ENCODE results near the gene VASH2. TPM values are rescaled to one million over a fixed set of nuclear protein-coding genes. Genes with fewer than 3 reads are reported as not detected.

Gene VASH2
- total and polyA plus RNA-seq, 2 of the 4 experiments (the other 2 are of a cell fraction), result 0.90 to 1.2 TPM

DNA sequence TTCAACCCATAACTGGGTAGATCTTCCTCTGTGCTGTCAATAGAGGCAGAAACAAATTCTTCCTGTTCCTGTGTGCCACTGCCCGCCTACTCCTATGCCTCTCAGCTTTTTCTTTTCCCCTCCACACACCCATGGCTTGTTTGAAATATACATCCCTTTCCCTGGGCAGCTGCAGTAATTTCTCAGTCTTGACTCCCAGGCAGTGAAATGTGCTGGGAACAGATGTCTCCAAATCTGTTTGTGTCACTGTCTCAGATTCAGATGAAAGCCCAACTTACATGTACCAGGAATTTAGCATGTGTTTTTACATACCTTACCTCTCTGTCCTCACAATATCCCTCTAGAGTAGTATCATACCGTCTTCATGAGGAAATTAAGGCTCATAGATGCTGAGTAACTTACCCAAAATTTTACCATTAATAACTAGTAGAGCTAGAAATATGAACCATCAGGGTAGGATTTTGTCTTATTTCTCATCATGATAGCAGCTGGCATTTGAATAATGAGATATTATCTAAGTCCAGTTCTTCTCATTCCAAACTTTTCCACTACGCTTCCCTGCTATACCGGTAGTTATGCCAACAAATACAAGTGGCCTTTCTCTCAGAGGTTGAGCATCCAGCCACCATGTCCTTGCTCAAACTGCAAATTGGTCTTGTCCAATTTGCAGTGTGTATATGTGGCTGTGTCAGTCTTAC lies 4.7 kb upstream of the VASH2 start:
- in situ Hi-C loops (cut with MboI; ENCODE audit: low sequenced_read_pairs) (no loop called here), intact Hi-C loops (cut with micrococcal nuclease) (no loop called here), dilution Hi-C loops (cut with HindIII; ENCODE audit: low sequenced_read_pairs, unreplicated experiment) (no loop called here)
- no peaks in the 10 kb centered on the region for H3K4me1 ChIP-seq (ENCODE audit: control insufficient read depth, insufficient read depth, low read length)
- H2BK5ac ChIP-seq (ENCODE audit: low read depth, low read length, poor library complexity, severe bottlenecking), result no peak overlapping the region
- H3K9me3 ChIP-seq (ENCODE audit: control insufficient read depth, insufficient read depth, low read length), result peaks cover 3% of the 10 kb centered on the region
- peaks cover 3% of the 10 kb centered on the region; the same call in 1 of the 2 replicates for H3K9me1 ChIP-seq (ENCODE audit: insufficient read depth, low read length)
- no peak overlapping the region for H3K27ac ChIP-seq (ENCODE audit: insufficient read depth, low read length)
- no peak overlapping the region for H4K91ac ChIP-seq (ENCODE audit: insufficient read depth, low read depth, low read length)
- no peak overlapping the region for H3K23ac ChIP-seq (ENCODE audit: low read depth, low read length)
- H3K9ac ChIP-seq (ENCODE audit: low read depth, low read length), result no peak overlapping the region
- POLR2A ChIA-PET (ENCODE audit: unreplicated experiment), result no interaction called here
- H3K56ac ChIP-seq (ENCODE audit: extremely low read depth, insufficient read depth, low read length), result no peak overlapping the region
- no peak overlapping the region for H4K5ac ChIP-seq (ENCODE audit: low read depth, low read length)
- no peak overlapping the region for H2BK120ac ChIP-seq (ENCODE audit: low read depth, low read length)
- no peak overlapping the region for H2AK9ac ChIP-seq (replicated peaks; ENCODE audit: low read depth, low read length, poor library complexity)
- H3K27me3 ChIP-seq (ENCODE audit: control insufficient read depth, insufficient read depth, low read length), result peaks cover 7% of the 10 kb centered on the region; the same call in 1 of the 2 replicates
- H3K79me1 ChIP-seq (ENCODE audit: low read depth in 1 of 2, low read length in 2 of 2), result no peaks in the 10 kb centered on the region
- no peaks in the 10 kb centered on the region for H4K20me1 ChIP-seq (ENCODE audit: insufficient read depth, low read length)
- no peak overlapping the region for H3K4ac ChIP-seq (ENCODE audit: low read depth, low read length)
- no peak overlapping the region for H3K4me2 ChIP-seq (ENCODE audit: low read depth, low read length)
- no peak overlapping the region for H3K4me3 ChIP-seq (ENCODE audit: insufficient read depth, low read depth, low read length)
- CTCF ChIA-PET, result no interaction called here
- H2AK5ac ChIP-seq (ENCODE audit: low read depth, low read length), result no peak overlapping the region
- WGBS, 2 experiments (ENCODE audit: extremely low coverage in 2 of 2, insufficient read length in 1 of 2), result no CpG with 5 or more reads among the region's 4 CpGs
- no peak overlapping the region for H2BK15ac ChIP-seq (ENCODE audit: low read depth, low read length)
- H3K14ac ChIP-seq (replicated peaks; ENCODE audit: low read depth, low read length), result no peak overlapping the region
- H4K8ac ChIP-seq (ENCODE audit: low read depth in 2 of 2, low read length in 2 of 2), result no peak overlapping the region
- no TSS peak for BruUV-seq (replicated peaks)
- no peak for ATAC-seq (ENCODE audit: low read depth)
- no peak overlapping the region for H2BK20ac ChIP-seq (ENCODE audit: low read depth, low read length)
- no peak overlapping the region for H3K18ac ChIP-seq (ENCODE audit: low read depth, low read length)
- DNase-seq, result no peak
- H3K36me3 ChIP-seq (ENCODE audit: control insufficient read depth, insufficient read depth, low read length), result no peaks in the 10 kb centered on the region
- H2AFZ ChIP-seq (replicated peaks; ENCODE audit: low read length, poor library complexity), result no peak overlapping the region
- TF ChIP-seq NFE2L2 (IDR thresholded peaks at IDR 0.05; ENCODE audit: low read depth, low read length), result no peak
- no peak for TF ChIP-seq MXI1 (IDR thresholded peaks at IDR 0.05; ENCODE audit: borderline replicate concordance, low read depth, low read length)
- no peak for TF ChIP-seq RFX5 (IDR thresholded peaks at IDR 0.05; ENCODE audit: low read depth, low read length)
- TF ChIP-seq, protein P1, sequence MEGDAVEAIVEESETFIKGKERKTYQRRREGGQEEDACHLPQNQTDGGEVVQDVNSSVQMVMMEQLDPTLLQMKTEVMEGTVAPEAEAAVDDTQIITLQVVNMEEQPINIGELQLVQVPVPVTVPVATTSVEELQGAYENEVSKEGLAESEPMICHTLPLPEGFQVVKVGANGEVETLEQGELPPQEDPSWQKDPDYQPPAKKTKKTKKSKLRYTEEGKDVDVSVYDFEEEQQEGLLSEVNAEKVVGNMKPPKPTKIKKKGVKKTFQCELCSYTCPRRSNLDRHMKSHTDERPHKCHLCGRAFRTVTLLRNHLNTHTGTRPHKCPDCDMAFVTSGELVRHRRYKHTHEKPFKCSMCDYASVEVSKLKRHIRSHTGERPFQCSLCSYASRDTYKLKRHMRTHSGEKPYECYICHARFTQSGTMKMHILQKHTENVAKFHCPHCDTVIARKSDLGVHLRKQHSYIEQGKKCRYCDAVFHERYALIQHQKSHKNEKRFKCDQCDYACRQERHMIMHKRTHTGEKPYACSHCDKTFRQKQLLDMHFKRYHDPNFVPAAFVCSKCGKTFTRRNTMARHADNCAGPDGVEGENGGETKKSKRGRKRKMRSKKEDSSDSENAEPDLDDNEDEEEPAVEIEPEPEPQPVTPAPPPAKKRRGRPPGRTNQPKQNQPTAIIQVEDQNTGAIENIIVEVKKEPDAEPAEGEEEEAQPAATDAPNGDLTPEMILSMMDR (conservative IDR thresholded peaks at IDR 0.05; ENCODE audit: low read depth, low read length), result no peak
